GM18498 (cell line): ENCODE results near the gene EXOSC10.
"Not testable (repeated sequence)": the region's sequence is repeated elsewhere in the genome, so short reads cannot be mapped to it uniquely, and the experiment has no call there.

Experiments
- ATAC-seq: cut with Tn5 transposase; IDR thresholded peaks from one replicate; pipeline ENCODE4 v1.9.1; 2021; ENCODE audit warnings: mild to moderate bottlenecking, moderate library complexity; ENCODE audit not compliant: unreplicated experiment

EXOSC10 gene

DNA sequence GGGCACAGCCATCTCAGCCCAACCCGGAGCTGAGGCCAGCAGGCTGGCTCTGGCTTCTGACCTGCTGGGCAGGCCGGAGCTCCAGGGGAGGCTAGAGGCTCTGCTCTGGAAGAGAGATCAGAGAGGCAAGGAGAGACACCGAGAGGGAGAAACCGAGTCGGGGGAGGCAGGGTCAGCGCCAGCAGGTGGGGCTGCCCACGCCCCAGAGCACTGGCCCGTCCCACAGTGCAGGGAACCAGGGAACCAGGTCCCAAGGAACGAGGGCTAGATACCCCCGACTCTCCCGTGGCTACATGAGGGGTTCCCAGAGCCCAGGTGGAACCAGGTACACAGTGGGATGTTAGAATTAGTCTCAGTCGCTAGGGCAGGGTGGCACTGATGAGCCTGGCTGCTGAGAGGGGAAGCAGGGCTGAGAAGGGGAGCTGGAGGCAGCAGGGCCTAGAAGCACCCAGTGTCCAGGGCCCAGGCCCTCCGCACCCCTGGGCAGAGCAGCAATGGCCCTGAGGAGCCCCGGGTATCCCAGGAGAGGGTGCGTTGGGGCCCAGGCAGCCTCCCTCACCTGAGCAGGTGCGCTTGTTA is 54.7 kb downstream of the EXOSC10 start:
- ATAC-seq, result no peak

DNA sequence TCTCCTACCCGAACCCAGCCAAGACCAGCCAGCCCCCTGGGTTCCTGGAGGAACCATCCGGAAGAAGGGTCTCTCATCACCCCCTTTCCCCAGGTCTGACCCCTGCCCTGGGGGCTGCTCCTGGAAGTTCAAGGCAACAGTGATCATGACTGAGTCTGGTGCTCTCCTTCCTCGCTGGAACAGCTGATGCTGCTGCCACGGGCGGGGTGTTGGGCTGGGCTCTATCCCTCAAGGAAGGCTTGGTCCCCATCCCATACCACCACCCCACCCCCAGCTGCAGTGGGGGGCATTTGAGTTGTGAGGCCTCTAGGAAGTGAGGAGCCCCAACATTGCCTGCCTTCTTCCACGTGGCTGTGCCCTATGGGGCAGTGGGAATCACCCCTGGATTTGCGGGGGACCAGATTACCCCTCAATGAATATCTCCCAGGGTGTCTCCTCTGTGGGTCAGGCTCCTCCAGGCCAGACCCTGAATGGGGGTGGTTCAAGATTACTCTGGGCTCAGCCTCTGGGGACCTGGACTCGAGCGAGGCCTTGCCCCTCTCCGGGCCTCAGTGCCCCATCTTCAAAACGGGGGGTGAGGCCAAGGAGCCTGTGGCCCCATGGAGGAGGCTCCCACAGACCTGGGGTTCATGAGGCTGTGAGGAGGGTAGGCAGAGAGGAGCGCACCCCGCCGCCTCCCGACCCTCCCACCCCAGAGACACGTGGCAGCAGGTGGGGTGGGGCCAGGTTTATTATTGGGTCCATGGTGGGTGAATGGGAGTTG is 55.4 kb downstream of the EXOSC10 start:
- ATAC-seq, result no peak

DNA sequence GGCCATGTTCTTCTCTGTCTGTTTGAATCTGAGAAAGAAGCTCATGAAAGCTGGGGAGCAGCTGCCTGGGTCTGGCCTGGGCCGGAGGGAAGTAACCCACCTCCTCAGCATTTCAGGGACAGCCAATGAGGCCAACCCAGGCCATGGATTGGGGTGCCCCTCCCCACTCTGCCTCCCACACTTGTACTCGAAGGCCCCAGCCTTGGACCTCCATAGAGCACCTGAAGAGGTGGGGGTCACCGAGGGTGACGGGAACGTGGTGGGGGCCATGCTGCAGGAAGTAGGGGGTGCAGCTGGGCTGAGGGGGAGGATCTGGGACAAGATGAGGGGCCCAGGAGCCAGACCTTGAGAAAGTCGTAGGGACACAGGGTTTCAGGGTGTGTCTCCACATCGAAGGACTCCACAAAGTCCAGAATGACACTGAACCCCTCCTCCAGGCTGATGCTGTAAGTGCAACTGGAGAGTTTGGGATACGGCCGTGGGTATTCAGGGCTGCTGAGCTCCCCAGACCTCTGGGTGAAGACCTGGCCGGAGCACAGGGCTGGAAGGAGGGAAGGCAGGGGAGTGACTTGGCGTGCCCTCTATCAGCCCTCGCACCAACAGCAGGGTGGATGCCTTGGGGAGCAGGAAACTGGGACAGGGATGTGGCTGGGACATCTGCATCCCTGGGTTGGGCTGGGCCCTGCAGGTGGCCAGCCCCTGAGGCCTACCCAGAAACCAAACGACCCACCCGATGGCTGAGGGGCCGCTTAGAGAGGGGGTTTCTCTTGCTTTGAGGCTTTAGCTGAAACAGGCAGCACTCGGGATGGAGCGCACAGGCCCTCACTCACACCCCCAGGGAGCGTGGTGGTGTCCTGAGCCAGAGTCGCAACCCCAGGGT is 56.4 kb downstream of the EXOSC10 start:
- ATAC-seq, result no peak

DNA sequence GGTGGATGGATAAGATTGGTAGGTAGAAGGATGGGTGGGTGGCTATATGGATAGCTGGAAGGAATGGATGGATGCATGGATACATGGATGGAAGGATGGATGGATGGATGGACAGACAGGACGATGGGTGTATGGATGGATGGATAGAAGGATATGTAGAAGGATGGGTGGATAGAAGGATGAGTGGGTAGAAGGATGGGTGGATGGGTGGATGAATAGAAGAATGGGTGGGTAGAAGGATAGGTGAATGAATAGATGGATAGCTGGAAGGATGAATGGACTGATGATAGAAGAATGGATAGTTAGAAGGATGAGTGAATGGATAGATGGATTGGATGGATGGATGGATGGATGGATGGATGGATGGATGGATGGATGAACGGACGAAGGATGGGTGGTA is 57.6 kb downstream of the EXOSC10 start:
- no peak for ATAC-seq

DNA sequence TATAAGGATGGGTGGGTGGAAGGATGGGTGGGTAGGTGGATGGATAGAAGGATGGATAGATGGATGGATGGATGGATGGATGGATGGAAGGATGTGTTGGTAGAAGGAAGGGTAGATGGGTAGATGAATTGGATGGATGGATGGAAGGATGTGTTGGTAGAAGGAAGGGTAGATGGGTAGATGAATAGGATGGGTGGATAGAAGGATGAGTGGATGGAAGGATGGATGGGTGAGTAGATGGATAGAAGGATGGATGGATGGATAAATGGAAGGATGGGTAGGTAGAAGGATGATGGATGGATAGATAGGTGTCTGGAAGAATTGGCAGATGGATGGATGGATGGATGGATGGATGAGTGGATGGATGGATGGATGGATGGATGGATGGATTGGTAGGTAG is 58.6 kb downstream of the EXOSC10 start:
- no peak for ATAC-seq

DNA sequence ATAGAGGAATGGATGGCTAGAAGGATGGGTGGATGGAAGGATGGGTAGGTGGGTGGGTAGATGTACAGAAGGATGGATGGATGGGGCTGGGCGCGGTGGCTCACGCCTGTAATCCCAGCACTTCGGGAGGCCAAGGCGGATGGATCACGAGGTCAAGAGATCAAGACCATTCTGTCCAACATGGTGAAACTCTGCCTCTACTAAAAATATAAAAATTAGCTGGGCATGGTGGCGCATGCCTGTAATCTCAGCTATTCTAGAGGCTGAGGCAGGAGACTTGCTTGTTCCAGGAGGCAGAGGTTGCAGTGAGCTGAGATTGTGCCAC is 59.6 kb downstream of the EXOSC10 start:
- ATAC-seq, result not testable (repeated sequence)

DNA sequence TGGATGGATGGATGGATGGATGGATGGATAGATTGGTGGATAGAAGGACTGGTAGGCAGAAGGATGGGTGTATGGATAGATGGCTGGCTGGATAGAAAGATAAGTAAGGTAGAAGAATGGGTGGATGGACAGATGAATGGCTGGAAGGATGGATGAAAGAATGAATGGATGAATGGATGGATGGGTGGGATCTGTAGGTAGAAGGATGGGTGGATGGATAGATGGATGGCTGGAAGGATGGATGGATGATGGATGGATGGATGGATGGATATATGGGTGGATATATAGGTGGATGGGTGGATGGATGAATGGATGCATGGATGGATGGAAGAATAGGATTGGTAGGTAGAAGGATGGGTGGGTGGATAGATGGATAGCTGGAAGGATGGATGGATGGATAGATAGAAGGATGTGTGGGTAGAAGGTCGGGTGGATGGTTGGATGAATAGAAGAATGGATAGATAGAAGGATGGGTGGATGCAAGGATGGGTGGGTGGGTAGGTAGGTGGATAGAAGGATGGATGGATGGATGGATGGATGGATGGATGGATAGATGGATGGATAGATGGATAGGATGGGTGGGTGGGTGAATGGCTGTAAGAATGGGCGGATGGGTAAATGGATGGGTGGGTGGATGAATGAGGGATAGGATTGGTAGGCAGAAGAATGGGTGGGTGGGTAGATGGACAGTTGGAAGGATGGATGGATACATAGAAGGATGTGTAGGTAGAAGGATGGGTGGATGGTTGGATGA is 60.1 kb downstream of the EXOSC10 start:
- ATAC-seq, result no peak

DNA sequence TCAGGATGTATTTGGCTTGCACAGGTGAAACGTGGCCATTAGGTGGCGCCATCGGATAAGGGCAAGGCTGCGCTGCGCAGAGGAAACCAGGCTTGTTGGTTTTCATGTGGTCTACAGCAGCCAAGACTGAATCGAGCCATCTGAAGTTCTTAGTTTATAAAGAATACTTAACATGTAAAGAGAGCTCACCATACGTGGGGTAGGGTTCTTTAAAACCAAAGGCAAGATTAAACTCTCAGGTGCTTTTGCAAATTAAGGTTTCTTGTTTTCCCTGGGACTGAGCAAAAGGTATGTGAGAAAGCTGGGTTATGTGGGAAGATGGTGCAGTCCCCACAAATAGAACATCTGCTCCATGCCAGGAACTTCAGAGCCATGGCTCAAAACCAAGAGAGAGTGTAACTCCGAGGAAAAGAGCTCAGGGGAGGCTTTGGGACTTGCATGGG is 61.9 kb downstream of the EXOSC10 start:
- ATAC-seq, result no peak

DNA sequence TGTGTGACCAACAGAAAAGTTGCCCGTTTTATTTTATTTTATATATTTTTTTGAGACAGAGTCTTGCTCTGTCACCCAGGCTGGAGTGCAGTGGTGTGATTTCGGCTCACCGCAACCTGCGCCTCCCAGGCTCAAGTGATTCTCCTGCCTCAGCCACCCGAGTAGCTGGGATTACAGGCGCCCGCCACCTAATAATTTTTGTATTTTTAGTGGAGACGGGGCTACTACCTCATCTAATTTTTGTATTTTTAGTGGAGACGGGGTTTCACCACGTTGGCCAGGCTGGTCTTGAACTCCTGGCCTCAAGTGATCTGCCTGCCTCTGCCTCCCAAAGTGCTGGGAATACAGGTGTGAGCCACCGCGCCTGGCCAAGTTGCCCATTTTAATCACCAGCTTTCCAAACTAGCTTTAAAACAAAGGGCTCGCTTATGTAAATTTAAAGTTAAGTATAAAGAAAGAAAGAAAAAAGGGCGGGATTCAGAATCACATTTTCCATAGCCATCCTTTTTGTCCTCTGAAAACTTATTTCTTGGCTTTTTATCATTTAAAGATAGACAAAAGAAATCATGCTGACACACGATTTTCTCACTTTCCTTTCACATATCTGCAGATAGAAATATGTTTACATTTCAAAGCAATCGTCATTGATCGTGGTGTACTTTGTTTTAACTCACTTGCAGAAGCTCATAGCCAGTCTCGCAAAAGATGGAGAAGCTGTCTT is 62.5 kb downstream of the EXOSC10 start:
- ATAC-seq, result not testable (repeated sequence)

DNA sequence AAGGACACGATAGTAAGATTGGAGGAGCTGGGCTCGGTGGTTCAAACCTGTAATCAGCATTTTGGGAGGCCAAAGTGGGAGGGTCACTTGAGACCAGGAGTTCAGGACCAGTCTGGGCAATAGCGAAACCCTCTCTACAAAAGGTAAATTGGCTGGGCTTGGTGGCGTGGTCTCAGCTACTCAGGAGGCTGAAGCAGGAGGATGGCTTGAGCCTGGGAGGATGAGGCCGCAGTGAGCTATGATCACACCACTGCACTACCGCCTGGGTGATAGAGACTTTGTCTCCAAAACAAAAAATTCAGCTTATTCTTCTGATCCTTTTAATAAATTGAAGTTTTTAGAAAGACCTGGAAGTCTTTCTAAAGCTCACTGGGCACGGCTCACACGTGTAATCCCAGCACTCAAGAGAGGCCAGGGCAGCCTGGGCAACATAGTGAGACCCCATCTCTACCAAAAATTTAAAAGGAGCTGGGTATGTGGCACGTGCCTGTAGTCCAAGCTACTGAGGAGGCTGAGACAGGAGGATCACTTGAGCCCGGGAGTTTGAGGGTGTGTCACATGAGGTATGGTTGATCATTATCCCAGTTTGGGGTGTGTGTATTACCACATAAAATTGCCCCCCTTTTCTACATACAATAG is 67.9 kb downstream of the EXOSC10 start:
- ATAC-seq, result no peak

DNA sequence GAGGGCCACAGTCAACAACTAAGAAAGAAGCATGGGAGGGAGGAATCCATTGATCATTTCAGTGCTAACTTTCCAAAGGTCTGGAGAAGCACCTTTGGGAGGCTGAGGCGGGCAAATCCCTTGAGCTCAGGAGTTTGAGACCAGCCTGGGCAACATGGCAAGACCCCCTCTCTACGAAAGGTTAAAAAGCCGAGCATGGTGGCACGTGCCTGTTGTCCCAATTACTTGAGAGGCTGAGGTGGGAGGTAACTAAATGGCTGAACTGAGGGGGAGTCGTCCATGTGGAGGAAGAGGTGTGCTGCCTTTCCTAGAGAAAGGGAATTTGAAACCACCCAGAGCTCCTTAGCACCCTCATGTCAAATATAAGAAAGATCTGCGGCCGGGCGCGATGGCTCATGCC is 68.8 kb downstream of the EXOSC10 start:
- ATAC-seq, result no peak

DNA sequence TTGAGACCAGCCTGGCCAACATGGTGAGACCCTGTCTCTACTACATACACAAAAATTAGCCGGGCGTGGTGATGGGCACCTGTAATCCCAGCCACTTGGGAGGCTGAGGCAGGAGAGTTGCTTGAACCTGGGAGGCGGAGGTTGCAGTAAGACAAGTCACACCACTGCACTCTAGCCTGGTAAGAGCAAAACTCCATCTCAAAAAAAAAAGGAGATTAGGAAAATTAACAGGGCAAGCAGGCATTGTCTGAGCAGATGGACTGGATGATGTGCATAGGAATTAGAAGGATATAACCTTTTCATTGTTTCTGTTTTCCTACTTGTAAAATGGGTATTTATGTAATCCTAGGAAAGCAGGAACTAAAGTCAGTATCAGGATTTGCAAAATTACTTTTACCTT is 71.7 kb downstream of the EXOSC10 start:
- no peak for ATAC-seq

DNA sequence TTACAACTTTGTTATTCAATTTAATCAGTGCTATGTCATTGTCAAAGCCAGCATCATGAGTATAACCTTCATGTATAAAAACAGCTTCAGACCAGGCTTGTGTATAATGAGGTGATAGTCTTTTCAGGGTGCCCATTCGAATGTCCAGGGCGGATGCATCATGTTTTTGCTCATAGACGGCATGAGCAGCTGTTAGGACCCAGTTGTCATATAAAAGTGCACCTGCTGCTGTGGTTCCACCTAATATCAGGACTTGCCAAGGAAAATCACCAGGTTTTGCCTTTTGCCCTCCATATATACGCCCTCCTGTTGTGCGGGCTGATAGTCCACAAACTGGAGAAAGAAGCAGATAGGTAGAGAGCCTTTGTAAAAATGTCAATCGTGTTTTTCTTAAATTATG is 72.4 kb downstream of the EXOSC10 start:
- ATAC-seq, result no peak

DNA sequence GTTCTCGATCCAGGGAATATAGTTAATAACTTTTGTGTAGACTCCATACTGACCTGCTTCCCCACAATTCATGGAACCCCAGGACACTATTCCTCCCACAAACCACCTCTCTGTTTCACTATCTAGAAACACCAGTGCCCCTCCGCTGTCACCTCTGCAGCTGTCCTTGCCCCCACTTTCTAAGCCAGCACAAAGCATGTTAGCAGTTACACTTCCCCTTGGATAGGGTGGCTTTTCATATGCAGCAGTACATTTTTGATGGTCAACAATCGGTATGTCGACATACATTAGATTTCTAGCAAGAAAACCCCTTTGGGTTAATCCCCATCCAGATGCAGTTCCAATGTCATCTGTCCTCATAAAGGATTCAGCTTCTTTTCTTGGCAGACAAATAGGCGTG is 72.8 kb downstream of the EXOSC10 start:
- no peak for ATAC-seq

DNA sequence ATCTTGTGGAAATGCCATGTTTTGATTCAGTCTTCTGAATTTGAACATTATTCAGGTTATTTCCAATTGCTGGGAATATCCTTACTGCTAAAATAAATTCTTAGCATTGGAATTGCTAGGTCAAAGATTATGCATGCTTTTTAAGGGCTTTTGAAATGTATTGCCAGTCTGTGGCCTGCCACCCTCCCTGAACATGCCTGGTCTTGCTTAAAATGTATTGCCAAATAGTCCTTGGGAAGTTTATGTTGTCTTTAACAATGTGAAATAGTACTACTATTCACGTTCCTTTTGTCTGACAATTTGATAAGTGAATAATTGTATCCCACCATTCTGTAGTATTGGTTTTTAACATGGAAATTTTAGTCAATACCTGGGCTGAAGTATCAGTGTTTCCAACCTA is 73.6 kb downstream of the EXOSC10 start:
- no peak for ATAC-seq

DNA sequence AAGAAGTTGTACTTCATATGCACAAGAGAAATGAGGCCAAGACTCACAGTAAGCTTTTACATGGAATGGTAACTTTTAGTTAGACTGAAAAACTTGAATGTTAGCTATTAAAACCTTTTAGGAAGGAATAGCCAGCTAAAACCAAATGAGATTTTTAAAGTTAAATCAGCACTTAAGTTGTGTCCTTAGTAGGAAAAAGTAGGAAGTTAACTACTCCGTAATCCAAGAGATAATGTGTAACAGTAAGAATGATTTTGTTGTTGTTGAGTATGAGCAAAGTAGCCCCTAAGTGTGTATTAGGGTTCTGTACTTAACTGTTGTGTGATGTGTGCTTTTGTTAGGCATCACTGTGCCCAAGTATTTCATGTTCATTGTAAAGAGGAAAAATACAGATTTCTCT is 74.1 kb downstream of the EXOSC10 start:
- no peak for ATAC-seq

DNA sequence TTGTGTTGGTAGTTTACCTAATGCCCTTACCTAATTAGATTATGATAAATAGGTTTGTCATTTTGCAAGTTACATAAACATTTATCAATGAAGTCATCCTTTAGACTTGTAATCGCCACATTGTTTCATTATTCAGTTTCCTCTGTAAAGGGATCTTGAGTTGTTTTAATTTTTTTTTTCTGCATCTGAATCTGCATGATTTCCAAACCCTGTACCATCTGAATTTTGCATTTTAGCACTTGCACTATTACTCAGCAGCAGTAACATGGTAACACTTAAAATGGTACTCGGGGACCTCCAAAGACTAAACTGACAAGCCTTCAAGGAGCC is 74.8 kb downstream of the EXOSC10 start:
- no peak for ATAC-seq

DNA sequence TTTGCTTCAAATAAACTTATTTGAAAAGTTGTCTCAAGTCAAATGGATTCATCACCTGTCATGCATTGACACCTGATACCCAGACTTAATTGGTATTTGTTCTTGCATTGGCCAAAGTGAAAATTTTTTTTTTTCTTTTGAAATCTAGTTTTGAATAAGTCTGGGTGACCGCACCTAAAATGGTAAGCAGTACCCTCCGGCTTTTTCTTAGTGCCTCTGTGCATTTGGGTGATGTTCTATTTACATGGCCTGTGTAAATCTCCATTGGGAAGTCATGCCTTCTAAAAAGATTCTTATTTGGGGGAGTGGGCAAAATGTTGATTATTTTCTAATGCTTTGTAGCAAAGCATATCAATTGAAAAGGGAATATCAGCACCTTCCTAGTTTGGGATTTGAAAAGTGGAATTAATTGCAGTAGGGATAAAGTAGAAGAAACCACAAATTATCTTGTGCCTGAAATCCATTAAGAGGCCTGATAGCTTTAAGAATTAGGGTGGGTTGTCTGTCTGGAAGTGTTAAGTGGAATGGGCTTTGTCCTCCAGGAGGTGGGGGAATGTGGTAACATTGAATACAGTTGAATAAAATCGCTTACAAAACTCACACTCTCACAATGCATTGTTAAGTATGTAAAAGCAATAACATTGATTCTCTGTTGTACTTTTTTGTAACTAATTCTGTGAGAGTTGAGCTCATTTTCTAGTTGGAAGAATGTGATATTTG is 75.4 kb downstream of the EXOSC10 start:
- ATAC-seq, result no peak

DNA sequence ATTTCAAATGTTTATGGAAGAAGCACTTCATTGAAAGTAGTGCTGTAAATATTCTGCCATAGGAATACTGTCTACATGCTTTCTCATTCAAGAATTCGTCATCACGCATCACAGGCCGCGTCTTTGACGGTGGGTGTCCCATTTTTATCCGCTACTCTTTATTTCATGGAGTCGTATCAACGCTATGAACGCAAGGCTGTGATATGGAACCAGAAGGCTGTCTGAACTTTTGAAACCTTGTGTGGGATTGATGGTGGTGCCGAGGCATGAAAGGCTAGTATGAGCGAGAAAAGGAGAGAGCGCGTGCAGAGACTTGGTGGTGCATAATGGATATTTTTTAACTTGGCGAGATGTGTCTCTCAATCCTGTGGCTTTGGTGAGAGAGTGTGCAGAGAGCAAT is 76.5 kb downstream of the EXOSC10 start:
- ATAC-seq, result no peak

DNA sequence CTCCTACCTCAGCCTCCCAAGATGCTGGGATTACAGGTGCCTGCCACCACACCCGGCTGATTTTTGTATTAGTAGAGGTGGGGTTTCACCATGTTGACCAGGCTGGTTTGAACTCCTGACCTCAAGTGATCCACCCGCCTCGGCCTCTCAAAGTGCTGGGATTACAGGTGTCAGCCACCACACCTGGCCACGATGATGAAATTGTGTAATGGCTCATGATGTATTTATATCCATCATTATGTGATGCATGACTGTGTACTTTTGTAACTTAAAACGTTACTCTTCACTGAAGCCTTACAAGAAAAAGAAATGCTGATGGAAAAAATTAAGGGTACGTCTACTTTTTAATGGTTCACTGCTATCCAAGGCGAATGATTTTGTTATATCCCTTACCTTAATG is 79.7 kb downstream of the EXOSC10 start:
- ATAC-seq, result no peak
